ENCODE results near the gene PCDH15.
"Not testable (repeated sequence)": the region's sequence is repeated elsewhere in the genome, so short reads cannot be mapped to it uniquely, and the experiment has no call there.

PCDH15 gene

DNA sequence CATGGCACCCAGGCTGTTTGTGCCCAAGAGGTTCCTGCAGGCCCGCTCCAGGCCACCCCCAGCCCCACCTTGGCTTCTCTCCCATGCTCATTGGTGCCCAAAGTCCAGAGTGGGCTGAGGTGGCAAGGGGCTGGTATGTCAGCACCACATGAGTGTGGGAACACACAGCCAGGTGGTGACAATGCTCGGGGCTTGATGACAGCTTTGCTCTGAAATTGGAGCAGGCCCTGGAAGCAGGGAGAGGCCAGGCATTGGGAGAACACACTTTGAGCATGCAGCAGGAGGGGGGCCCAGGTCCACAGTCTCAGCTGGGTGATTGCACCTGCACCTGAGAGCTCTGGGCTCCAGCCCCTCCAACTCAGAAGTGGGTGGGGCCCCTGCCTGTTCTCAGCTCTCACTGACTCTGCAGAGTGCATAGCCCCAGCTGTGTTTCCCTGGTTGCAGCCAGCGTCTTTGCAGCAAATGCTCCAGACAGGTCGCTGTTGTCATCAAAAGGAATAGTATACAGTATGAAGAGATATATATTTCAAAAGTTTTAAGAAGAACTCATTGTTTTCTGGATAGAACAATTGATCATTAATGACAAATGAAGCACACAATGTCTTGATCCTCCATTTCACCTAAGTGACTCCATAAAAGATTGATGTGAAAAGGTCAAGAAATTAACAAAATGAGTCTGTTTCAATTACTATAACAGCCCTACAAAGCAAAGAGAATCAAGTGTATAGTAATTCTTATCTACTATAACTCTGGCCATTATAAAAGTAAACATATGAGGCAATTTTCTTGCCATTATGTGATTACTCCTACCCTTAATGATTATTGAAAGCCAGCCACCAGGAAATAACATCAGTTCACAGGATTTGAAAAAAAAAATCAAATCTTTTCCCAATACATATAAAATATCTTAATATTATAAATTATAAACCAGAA lies 848.1 kb downstream of the PCDH15 start:
- DNase-seq, result no peak

GRCh38 chr10:53939654-53940053 lies 861.4 kb downstream of the PCDH15 start:
- no peak for DNase-seq

- no peak for DNase-seq
Observed at GRCh38 chr10:53930648-53931047, 870.4 kb downstream of the PCDH15 start.

DNA sequence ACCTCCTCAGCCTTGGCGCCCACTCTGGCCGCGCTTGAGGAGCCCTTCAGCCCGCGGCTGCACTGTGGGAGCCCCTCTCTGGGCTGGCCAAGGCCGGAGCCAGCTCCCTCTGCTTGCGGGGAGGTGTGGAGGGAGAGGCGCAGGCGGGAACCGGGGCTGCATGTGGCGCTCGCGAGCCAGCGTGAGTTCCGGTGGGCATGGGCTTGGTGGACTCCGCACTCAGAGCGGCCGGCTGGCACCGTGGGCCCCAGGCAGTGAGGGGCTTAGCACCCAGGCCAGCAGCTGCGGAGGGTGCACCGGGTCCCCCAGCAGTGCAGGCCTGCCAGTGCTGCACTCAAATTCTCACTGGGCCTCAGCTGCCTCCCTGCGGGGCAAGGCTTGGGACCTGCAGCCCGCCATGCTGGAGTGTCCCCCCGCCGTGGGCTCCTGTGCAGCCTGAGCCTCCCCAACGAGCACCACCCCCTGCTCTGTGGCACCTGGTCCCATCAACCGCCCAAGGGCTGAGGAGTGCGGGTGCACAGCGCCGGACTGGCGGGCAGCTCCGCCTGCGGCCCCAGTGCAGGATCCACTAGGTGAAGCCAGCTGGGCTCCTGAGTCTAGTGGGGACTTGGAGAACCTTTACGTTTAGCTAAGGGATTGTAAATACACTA lies 876.9 kb downstream of the PCDH15 start:
- DNase-seq, result not testable (repeated sequence)

DNA sequence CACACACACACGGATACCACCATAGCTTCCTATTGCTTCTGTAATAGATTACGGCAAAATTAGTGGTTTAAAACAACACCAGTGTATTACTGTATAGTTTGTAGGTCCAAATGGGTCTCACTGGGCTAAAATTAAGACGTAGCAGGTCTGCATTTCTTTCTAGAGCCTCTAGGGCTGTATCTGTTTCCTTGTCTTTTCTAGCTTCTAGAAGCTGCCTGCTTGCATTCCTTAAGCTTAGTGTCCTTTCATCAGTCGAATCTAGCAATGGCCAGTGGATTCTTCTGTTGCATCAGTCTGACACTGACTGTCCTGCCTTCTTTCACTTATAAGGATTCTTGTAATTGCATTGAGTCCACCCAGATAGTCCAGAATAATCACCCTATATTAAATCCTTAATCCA lies 882.3 kb downstream of the PCDH15 start:
- no peak for DNase-seq

DNA sequence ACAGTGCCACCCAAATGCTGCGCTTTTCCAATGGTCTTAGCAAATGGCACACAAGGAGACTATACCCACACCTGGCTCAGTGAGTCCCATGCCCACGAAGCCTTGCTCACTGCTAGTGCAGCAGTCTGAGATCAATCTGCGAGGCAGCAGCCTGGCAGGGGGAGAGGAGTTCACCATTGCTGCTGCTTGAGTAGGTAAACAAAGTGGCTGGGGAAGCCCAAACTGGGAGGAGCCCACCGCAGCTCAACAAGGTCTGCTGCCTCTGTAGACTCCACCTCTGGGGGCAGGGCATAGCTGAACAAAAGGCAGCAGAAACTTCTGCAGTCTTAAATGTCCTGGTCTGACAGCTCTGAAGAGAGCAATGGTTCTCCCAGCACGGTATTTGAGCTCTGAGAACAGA lies 891.2 kb downstream of the PCDH15 start:
- DNase-seq, result no peak

- DNase-seq, result no peak
Observed at GRCh38 chr10:53904506-53905241, 896.4 kb downstream of the PCDH15 start.

- no peak for DNase-seq
Observed at GRCh38 chr10:53903756-53904155, 897.3 kb downstream of the PCDH15 start.

DNA sequence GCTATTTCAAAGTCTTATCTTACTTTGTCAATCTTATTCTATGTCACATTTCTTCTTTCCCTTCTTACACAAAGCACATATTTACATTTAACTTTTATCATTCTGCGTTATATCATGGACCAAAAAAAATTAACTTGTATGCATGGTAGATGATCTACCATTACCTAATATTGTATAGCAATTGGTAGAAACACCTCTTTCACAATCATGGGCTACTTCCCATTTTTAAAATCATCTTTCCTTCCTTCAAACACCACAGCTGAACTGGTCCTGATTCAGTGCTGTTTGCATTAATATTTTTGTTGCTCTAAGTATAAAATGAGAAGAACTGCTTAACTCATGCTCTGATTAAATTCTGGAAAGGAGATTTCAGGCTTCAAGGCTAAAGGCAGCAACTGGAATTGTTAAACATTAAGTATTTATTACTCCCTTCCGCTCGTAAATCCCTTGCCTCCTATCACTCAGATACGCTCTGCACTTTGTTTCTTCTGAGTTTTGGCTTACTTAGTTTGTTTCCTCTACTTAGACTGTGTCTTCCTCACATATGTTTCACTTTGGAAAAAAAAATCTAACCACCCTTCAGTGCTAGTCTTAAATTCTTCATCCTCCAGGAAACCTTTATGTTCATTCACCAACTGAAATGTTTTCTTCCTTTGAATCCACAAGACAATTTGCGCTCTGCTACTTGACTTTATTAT lies 901.4 kb downstream of the PCDH15 start:
- no peak for DNase-seq

- DNase-seq, result no peak
Observed at GRCh38 chr10:53898532-53898931, 902.5 kb downstream of the PCDH15 start.

DNA sequence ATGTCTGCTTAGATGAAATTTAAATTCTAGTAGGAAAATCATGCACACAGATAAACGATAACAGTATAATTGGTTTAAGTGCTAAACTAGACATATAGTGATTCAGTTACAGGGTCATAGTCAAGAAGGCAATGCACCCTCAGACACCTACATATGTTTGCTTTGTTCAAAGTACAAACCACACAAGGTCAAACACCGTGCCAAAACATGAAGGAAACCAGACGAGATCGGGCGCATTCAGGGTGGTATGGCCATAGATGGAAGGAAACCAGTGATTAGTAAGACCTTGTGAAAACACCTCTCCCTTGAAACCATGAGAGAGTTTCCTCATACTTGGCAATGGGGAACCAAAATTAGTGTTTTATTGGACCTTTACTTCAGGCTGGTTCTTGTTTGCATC lies 906.9 kb downstream of the PCDH15 start:
- DNase-seq, result no peak

DNA sequence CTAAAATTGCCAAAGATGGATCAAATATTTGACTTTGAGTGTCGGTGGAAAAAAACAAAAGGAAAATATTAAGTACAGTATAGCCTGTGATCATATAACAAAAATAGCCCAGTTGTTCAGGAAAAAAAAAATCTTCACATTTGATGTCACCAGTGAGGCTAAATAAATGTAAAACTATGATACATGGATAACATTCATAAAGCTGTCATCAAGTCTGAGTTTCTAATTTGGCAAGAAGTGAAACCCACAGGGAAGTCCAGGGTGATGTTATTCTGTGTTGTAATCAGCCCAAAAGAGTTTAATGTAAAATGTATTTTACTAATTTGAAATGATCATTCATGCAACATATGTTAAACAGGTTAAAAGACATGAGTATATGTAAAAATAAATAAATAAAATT lies 908.0 kb downstream of the PCDH15 start:
- DNase-seq, result no peak

DNA sequence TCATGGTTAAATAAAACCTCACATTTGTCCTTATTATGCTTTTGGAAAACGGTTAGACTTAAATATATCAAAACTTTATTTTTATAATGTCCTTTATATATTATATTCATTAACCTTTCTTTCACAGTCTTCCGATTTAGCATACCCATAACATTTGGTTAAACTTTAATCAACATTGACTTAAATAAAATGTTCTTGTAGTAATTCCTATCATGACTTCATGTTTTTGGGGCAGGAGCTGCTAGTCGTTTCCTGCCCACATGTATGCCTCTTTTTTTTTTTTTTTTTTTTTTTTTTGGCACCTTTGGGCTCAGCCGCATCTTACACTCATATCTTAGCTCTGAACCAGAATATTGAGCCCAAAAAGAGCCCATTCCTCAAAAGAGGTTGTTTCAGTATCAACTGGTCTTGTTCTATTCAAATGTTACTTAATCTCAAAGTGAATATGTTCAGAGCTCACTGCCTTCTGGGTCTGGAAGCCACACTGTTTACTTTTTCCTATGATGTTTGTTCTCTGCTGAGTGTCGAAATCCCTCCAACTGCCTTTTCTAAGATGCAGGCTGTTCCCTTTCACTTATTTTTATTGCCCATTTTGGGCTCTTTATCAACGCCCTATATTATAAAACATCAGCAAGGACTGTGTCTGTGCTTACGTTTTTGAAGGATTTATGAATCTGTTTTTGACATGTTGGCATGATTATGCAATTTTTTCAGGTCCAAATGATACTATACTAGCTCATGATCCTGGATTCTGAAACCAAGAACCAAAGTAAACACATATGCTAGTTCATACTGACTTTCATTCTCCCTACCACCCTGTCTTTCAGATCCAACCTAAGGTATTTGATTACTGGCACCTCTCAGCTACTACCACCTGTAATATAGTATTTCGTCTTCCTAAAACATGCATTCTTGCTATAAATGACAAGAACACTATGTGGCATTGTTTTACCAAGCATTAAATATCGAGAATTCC lies 914.4 kb downstream of the PCDH15 start:
- DNase-seq, result no peak

DNA sequence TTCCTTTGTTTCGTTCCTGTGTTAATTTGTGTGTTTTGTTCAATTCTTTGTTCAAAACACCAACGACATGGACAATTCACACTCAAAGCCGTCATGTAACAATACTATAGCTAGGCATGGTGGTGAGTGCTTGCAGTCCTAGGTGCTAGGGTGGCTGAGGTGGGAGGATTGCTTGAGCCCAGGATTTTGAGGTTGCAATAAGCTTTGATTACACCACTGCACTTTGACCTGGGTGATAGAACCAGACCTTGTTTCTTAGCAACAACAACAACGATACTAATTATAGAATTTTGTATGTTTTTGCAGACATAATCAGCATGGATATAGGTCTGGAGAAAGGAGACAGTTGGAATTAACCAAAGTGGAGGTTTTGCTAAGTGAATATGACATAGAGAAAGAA lies 936.2 kb downstream of the PCDH15 start:
- no peak for DNase-seq

- no peak for DNase-seq
Observed at GRCh38 chr10:53852450-53853175, 948.4 kb downstream of the PCDH15 start.

- DNase-seq, result no peak
Observed at GRCh38 chr10:53846809-53847208, 954.2 kb downstream of the PCDH15 start.

- no peak for DNase-seq
Observed at GRCh38 chr10:53843736-53844362, 957.2 kb downstream of the PCDH15 start.

- DNase-seq, result no peak
Observed at GRCh38 chr10:53841483-53842145, 959.4 kb downstream of the PCDH15 start.

GRCh38 chr10:53840653-53841052 lies 960.4 kb downstream of the PCDH15 start:
- DNase-seq, result no peak
